Measurements from ENCODE around the gene BOLA2B. TPM values are rescaled to one million over a fixed set of nuclear protein-coding genes. Genes with fewer than 3 reads are reported as not detected.
A peak's percentile ranks its signal among the peaks of the same experiment; 100 is the strongest.

Gene BOLA2B
- total RNA-seq, 2 experiments from 2014 or later: 188 to 190 TPM

GRCh38 chr16:30157214-30157613 lies 36.3 kb downstream of the BOLA2B start:
- H3K4me3 Mint-ChIP-seq: no peak overlapping the region
- H3K27me3 Mint-ChIP-seq: no peaks in the 10 kb centered on the region
- H3K36me3 Mint-ChIP-seq (ENCODE audit: low read depth): no peaks in the 10 kb centered on the region
- DNase-seq: no peak
- H3K9me3 Mint-ChIP-seq (ENCODE audit: low read depth): no peaks in the 10 kb centered on the region
- no peak overlapping the region for H3K27ac Mint-ChIP-seq
- ChIA-PET CTCF (interaction anchor here (0.6 to 0.7 kb wide), 2 partner anchors 22 to 64 kb away, joined by 3 read pairs; no protein-coding TSS in a partner anchor), POLR2A (no interaction called here)
- intact Hi-C loops (cut with DNase I, micrococcal nuclease): no loop called here
- H3K4me1 Mint-ChIP-seq: no peaks in the 10 kb centered on the region
- no peak for ATAC-seq

- POLR2A ChIA-PET: no interaction called here
- CTCF ChIA-PET: interaction anchor here (0.7 to 1.1 kb wide), 3 partner anchors 13 to 227 kb away, joined by 3 to 6 read pairs (median 4); partner anchors contain the start of gene TBX6
Observed at GRCh38 chr16:30155188-30155587, 38.3 kb downstream of the BOLA2B start.

GRCh38 chr16:30152517-30152916 lies 40.9 kb downstream of the BOLA2B start:
- H3K9me3 Mint-ChIP-seq (ENCODE audit: low read depth): peaks cover 4% of the 10 kb centered on the region
- no peaks in the 10 kb centered on the region for H3K36me3 Mint-ChIP-seq (ENCODE audit: low read depth)
- ChIA-PET CTCF (interaction anchor here (0.7 to 1.6 kb wide), 4 partner anchors 8 to 503 kb away, joined by 3 to 4 read pairs (median 3); no protein-coding TSS in a partner anchor), POLR2A (no interaction called here)
- intact Hi-C loops (cut with DNase I, micrococcal nuclease): no loop called here
- DNase-seq: no peak
- no peak for ATAC-seq
- H3K4me3 Mint-ChIP-seq: no peak overlapping the region
- no peak overlapping the region for H3K27ac Mint-ChIP-seq
- no peaks in the 10 kb centered on the region for H3K4me1 Mint-ChIP-seq
- no peaks in the 10 kb centered on the region for H3K27me3 Mint-ChIP-seq

More at GRCh38 chr16:30155188-30155587, 38.3 kb downstream of the BOLA2B start:
- H3K9me3 Mint-ChIP-seq (ENCODE audit: low read depth): no peaks in the 10 kb centered on the region
- no peaks in the 10 kb centered on the region for H3K27me3 Mint-ChIP-seq
- H3K4me3 Mint-ChIP-seq: no peak overlapping the region
- ATAC-seq (no peak), DNase-seq (no peak)
- H3K27ac Mint-ChIP-seq: no peak overlapping the region
- intact Hi-C loops (cut with DNase I, micrococcal nuclease): no loop called here
- H3K36me3 Mint-ChIP-seq (ENCODE audit: low read depth): no peaks in the 10 kb centered on the region
- H3K4me1 Mint-ChIP-seq: no peaks in the 10 kb centered on the region

- DNase-seq (no peak), ATAC-seq (no peak)
- Mint-ChIP-seq H3K4me1 (no peaks in the 10 kb centered on the region), H3K27me3 (no peaks in the 10 kb centered on the region), H3K27ac (no peak overlapping the region), H3K4me3 (no peak overlapping the region), H3K9me3 (ENCODE audit: low read depth) (peaks cover 4% of the 10 kb centered on the region), H3K36me3 (ENCODE audit: low read depth) (no peaks in the 10 kb centered on the region)
- ChIA-PET CTCF (interaction anchor here (0.9 to 1.6 kb wide), 2 partner anchors 10 to 13 kb away, joined by 3 read pairs; no protein-coding TSS in a partner anchor), POLR2A (no interaction called here)
- intact Hi-C loops (cut with DNase I, micrococcal nuclease): no loop called here
Observed at GRCh38 chr16:30151091-30151490, 42.4 kb downstream of the BOLA2B start.

GRCh38 chr16:30149250-30149930 lies 44.1 kb downstream of the BOLA2B start:
- H3K4me3 Mint-ChIP-seq: no peak overlapping the region
- CTCF ChIA-PET: interaction anchor here (0.6 kb wide), 1 partner anchor 301 kb away, joined by 3 read pairs; no protein-coding TSS in a partner anchor
- no peaks in the 10 kb centered on the region for H3K27me3 Mint-ChIP-seq

GRCh38 chr16:30147843-30148510 lies 45.5 kb downstream of the BOLA2B start:
- Mint-ChIP-seq H3K4me3 (no peak overlapping the region), H3K9me3 (ENCODE audit: low read depth) (peaks cover 4% of the 10 kb centered on the region), H3K27me3 (no peaks in the 10 kb centered on the region), H3K27ac (no peak overlapping the region), H3K36me3 (ENCODE audit: low read depth) (no peaks in the 10 kb centered on the region), H3K4me1 (peaks cover 5% of the 10 kb centered on the region)
- no peak for DNase-seq
- ChIA-PET POLR2A (no interaction called here), CTCF (interaction anchor here (1.5 kb wide), 1 partner anchor 18 kb away, joined by 4 read pairs; no protein-coding TSS in a partner anchor)
- intact Hi-C loops (cut with DNase I, micrococcal nuclease): no loop called here
- ATAC-seq: no peak

More at GRCh38 chr16:30149250-30149930, 44.1 kb downstream of the BOLA2B start:
- Mint-ChIP-seq H3K36me3 (ENCODE audit: low read depth) (no peaks in the 10 kb centered on the region), H3K27ac (no peak overlapping the region), H3K9me3 (ENCODE audit: low read depth) (peaks cover 4% of the 10 kb centered on the region), H3K4me1 (no peaks in the 10 kb centered on the region)
- DNase-seq (no peak), ATAC-seq (no peak)
- intact Hi-C loops (cut with DNase I, micrococcal nuclease): no loop called here
- POLR2A ChIA-PET: no interaction called here

- H3K36me3 Mint-ChIP-seq (ENCODE audit: low read depth): no peaks in the 10 kb centered on the region
- ChIA-PET CTCF (no interaction called here), POLR2A (no interaction called here)
- ATAC-seq (no peak), DNase-seq (no peak)
- H3K27me3 Mint-ChIP-seq: no peaks in the 10 kb centered on the region
- H3K4me3 Mint-ChIP-seq: no peak overlapping the region
- H3K27ac Mint-ChIP-seq: no peak overlapping the region
- H3K4me1 Mint-ChIP-seq: peaks cover 12% of the 10 kb centered on the region
- H3K9me3 Mint-ChIP-seq (ENCODE audit: low read depth): peaks cover 4% of the 10 kb centered on the region
- intact Hi-C loops (cut with DNase I, micrococcal nuclease): no loop called here
Observed at GRCh38 chr16:30145657-30146056, 47.8 kb downstream of the BOLA2B start.

- POLR2A ChIA-PET: no interaction called here
- CTCF ChIA-PET: no interaction called here
- Mint-ChIP-seq H3K27ac (no peak overlapping the region), H3K4me1 (peaks cover 14% of the 10 kb centered on the region), H3K27me3 (no peaks in the 10 kb centered on the region), H3K9me3 (ENCODE audit: low read depth) (peaks cover 4% of the 10 kb centered on the region), H3K4me3 (no peak overlapping the region), H3K36me3 (ENCODE audit: low read depth) (no peaks in the 10 kb centered on the region)
- no peak for ATAC-seq
- intact Hi-C loops (cut with DNase I, micrococcal nuclease): no loop called here
- no peak for DNase-seq
Observed at GRCh38 chr16:30144917-30145316, 48.5 kb downstream of the BOLA2B start.

- intact Hi-C loops (cut with DNase I, micrococcal nuclease): no loop called here
- H3K4me1 Mint-ChIP-seq: peaks cover 20% of the 10 kb centered on the region
- no peak for ATAC-seq
- no peak overlapping the region for H3K4me3 Mint-ChIP-seq
- no peaks in the 10 kb centered on the region for H3K36me3 Mint-ChIP-seq (ENCODE audit: low read depth)
- no peaks in the 10 kb centered on the region for H3K9me3 Mint-ChIP-seq (ENCODE audit: low read depth)
- ChIA-PET POLR2A (no interaction called here), CTCF (no interaction called here)
- no peak overlapping the region for H3K27ac Mint-ChIP-seq
- no peaks in the 10 kb centered on the region for H3K27me3 Mint-ChIP-seq
- DNase-seq: no peak
Observed at GRCh38 chr16:30144017-30144416, 49.4 kb downstream of the BOLA2B start.

- Mint-ChIP-seq H3K4me1 (peaks cover 20% of the 10 kb centered on the region), H3K36me3 (ENCODE audit: low read depth) (no peaks in the 10 kb centered on the region), H3K9me3 (ENCODE audit: low read depth) (no peaks in the 10 kb centered on the region), H3K27me3 (no peaks in the 10 kb centered on the region), H3K27ac (peak overlapping the region; percentile 2), H3K4me3 (no peak overlapping the region)
- ATAC-seq: peak; percentile 35
- ChIA-PET POLR2A (interaction anchor here (0.6 kb wide), 1 partner anchor 553 kb away, joined by 4 read pairs; no protein-coding TSS in a partner anchor), CTCF (no interaction called here)
- intact Hi-C loops (cut with DNase I, micrococcal nuclease): no loop called here
- no peak for DNase-seq
Observed at GRCh38 chr16:30143347-30143702, 50.1 kb downstream of the BOLA2B start.
